Loucy (cell line): ENCODE data around the gene CEP104.

Experiments used
- H2AFZ ChIP-seq: fragments of 200-600 bp; sonication (generic); 2 replicates; pipeline ENCODE4 v1.6.0; 2016; ENCODE audit warnings: antibody characterized with exemption, mild to moderate bottlenecking, low read length, moderate library complexity
- H3F3A ChIP-seq: fragments of 200-600 bp; 2 replicates; pipeline ENCODE4 v1.6.0; 2016; ENCODE audit warnings: antibody characterized with exemption, low read depth, mild to moderate bottlenecking
- H3K27me3 ChIP-seq: fragments of 200-600 bp; sonication (generic); 2 replicates; pipeline ENCODE4 v1.6.1; 2014; ENCODE audit warnings: low read length, mild to moderate bottlenecking; ENCODE audit not compliant: insufficient read depth, poor library complexity, severe bottlenecking
- H3K36me3 ChIP-seq: fragments of 200-600 bp; sonication (generic); 2 replicates; pipeline ENCODE4 v1.6.1; 2016; ENCODE audit warnings: low read length; ENCODE audit not compliant: insufficient read depth
- H3K4me1 ChIP-seq: fragments of 200-600 bp; sonication (generic); 2 replicates; pipeline ENCODE4 v1.5.1; 2014; ENCODE audit warnings: low read length, mild to moderate bottlenecking; ENCODE audit not compliant: insufficient read depth, poor library complexity, severe bottlenecking
- H3K4me2 ChIP-seq: fragments of 200-600 bp; sonication (generic); 2 replicates; pipeline ENCODE4 v1.6.0; 2014; ENCODE audit warnings: antibody characterized with exemption, low read length, low read depth, mild to moderate bottlenecking; ENCODE audit not compliant: poor library complexity, severe bottlenecking
- H3K4me3 ChIP-seq: fragments of 200-600 bp; sonication (generic); 2 replicates; pipeline ENCODE4 v1.5.1; 2014; ENCODE audit warnings: low read length, mild to moderate bottlenecking, mixed read lengths; ENCODE audit not compliant: poor library complexity, severe bottlenecking
- H3K79me2 ChIP-seq: fragments of 200-600 bp; sonication (generic); 2 replicates; pipeline ENCODE4 v1.6.1; 2014; ENCODE audit warnings: low read length; ENCODE audit not compliant: insufficient read depth
- H3K9ac ChIP-seq: fragments of 200-600 bp; sonication (generic); 2 replicates; pipeline ENCODE4 v1.6.0; 2014; ENCODE audit warnings: mild to moderate bottlenecking, low read depth, low read length, moderate library complexity; ENCODE audit not compliant: poor library complexity, severe bottlenecking
- H3K9me2 ChIP-seq: fragments of 200-600 bp; sonication (generic); replicated peaks from 2 replicates; pipeline ENCODE4 v1.6.1; 2016; ENCODE audit warnings: low read depth, low read length, mixed read lengths
- H3K9me3 ChIP-seq: fragments of 200-600 bp; sonication (generic); 2 replicates; pipeline ENCODE4 v1.6.1; 2014; ENCODE audit warnings: mild to moderate bottlenecking, antibody characterized with exemption, low read length, low read depth; ENCODE audit not compliant: insufficient read depth
- H4K20me1 ChIP-seq: fragments of 200-600 bp; sonication (generic); 2 replicates; pipeline ENCODE4 v1.6.0; 2014; ENCODE audit warnings: antibody characterized with exemption, low read length, mild to moderate bottlenecking; ENCODE audit not compliant: insufficient read depth, poor library complexity, severe bottlenecking
- EZH2phosphoT487 ChIP-seq: fragments of 200-600 bp; IDR thresholded peaks from 2 replicates; pipeline ENCODE4 v1.6.1; 2018; ENCODE audit warnings: antibody characterized with exemption, mild to moderate bottlenecking, moderate library complexity, borderline replicate concordance
- TF ChIP-seq, protein P1 (sequence below): fragments of 200-600 bp; sonication (generic); conservative IDR thresholded peaks from 2 replicates; pipeline ENCODE4 v1.5.1; 2014; ENCODE audit warnings: mild to moderate bottlenecking, antibody characterized with exemption, low read length

CEP104 gene

DNA sequence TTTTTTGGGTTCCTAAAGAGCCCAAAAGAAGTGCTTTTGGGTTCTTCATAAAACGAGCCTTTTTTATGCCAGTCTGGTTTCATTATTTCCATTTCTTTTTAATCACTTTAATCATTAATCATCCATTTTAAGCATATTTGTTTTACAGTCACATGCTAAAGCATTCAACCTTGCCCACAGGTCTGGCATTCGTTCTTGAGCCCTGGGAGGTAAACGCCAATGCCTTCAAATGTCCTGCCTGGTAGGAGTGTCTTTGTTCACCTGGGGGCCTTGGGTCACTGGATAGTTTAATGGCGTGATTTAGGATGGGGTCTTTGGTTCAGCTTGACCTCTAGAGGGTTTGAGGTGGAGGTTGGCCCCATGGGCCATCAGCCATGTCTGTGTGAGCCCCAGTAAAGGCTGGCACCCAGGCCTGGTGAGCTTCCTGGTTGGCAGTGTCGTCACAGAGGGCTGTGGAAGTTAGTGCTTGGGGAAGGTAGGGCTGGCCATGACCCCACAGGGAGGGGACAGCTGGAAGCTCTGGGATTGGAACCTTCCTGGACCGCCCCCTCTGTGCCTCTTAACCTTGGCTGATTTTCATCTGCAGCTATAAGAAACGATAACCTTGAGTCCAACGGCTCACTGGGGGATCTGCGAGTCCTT is 22.9 kb upstream of the CEP104 start:
- H3K36me3 ChIP-seq: peaks cover 7% of the 10 kb centered on the region; the same call in 1 of the 2 replicates
- no peak overlapping the region for H2AFZ ChIP-seq
- H3F3A ChIP-seq: no peaks in the 10 kb centered on the region
- H3K9me3 ChIP-seq: peaks cover 6% of the 10 kb centered on the region; the same call in 1 of the 2 replicates
- H3K9me2 ChIP-seq: no peaks in the 10 kb centered on the region
- H3K4me3 ChIP-seq: no peak overlapping the region
- H3K79me2 ChIP-seq: no peaks in the 10 kb centered on the region
- peaks cover 26% of the 10 kb centered on the region for H3K4me1 ChIP-seq
- H3K9ac ChIP-seq: peak overlapping the region; percentile 59
- TF ChIP-seq EZH2phosphoT487: no peak
- no peaks in the 10 kb centered on the region for H4K20me1 ChIP-seq
- H3K4me2 ChIP-seq: no peak overlapping the region
- H3K27me3 ChIP-seq: no peaks in the 10 kb centered on the region

DNA sequence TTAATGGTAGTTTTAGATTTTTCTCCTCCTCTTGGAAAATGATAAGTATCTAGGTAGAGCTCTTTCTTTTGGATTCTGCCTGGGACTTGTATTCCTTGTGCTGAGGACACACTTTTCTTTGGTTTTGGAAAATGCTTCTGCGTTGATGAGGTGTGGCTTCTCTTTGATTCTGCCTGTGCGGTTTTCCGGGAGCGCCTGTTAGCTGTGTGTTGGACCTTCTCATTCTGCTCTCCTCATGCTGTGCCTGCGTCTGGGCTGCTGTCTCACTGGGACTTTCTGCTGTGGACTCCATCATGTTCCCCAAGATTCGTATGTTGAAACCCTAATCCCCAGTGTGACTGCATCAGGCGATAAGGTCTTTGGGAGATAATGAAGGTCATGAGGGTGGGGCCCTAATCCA is 22.1 kb upstream of the CEP104 start:
- Histone ChIP-seq H3K9me3 (peaks cover 6% of the 10 kb centered on the region; the same call in 1 of the 2 replicates), H3K9me2 (no peaks in the 10 kb centered on the region), H3F3A (no peaks in the 10 kb centered on the region), H3K4me2 (no peak overlapping the region), H3K9ac (no peak overlapping the region), H3K79me2 (no peaks in the 10 kb centered on the region), H3K27me3 (no peaks in the 10 kb centered on the region), H3K4me1 (peaks cover 26% of the 10 kb centered on the region), H2AFZ (no peak overlapping the region), H3K36me3 (peaks cover 1% of the 10 kb centered on the region; the same call in 1 of the 2 replicates), H4K20me1 (no peaks in the 10 kb centered on the region), H3K4me3 (no peak overlapping the region)
- no peak for TF ChIP-seq EZH2phosphoT487
- TF ChIP-seq, protein P1, sequence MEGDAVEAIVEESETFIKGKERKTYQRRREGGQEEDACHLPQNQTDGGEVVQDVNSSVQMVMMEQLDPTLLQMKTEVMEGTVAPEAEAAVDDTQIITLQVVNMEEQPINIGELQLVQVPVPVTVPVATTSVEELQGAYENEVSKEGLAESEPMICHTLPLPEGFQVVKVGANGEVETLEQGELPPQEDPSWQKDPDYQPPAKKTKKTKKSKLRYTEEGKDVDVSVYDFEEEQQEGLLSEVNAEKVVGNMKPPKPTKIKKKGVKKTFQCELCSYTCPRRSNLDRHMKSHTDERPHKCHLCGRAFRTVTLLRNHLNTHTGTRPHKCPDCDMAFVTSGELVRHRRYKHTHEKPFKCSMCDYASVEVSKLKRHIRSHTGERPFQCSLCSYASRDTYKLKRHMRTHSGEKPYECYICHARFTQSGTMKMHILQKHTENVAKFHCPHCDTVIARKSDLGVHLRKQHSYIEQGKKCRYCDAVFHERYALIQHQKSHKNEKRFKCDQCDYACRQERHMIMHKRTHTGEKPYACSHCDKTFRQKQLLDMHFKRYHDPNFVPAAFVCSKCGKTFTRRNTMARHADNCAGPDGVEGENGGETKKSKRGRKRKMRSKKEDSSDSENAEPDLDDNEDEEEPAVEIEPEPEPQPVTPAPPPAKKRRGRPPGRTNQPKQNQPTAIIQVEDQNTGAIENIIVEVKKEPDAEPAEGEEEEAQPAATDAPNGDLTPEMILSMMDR: no peak

DNA sequence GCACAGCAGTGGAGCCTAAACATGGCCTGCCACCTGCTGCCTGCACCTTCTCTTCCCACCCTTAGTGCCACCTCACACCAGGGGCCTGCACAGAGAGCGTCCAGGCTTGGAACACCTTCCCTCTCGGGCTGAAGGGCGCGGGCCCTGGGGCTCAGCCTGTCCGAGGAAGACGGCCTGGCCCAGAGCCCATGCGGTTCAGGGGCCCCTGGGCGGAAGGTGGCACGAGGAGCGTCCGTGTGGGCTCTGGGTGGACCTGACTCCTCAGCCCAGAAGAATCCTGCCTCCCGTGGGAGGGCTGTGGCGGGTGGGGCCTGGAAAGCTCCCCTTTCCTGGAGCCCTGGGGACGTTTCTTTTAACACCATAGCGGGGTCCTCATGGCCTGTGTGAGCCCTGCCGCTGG is 19.7 kb upstream of the CEP104 start:
- no peak overlapping the region for H3K4me2 ChIP-seq
- no peaks in the 10 kb centered on the region for H3K27me3 ChIP-seq
- H3F3A ChIP-seq: no peaks in the 10 kb centered on the region
- no peaks in the 10 kb centered on the region; the same call in 1 of the 2 replicates for H3K36me3 ChIP-seq
- peaks cover 6% of the 10 kb centered on the region; the same call in 1 of the 2 replicates for H3K9me3 ChIP-seq
- no peak overlapping the region for H2AFZ ChIP-seq
- no peaks in the 10 kb centered on the region for H3K9me2 ChIP-seq
- TF ChIP-seq, protein P1: no peak
- TF ChIP-seq EZH2phosphoT487: no peak
- peaks cover 17% of the 10 kb centered on the region for H3K4me1 ChIP-seq
- H4K20me1 ChIP-seq: no peaks in the 10 kb centered on the region
- no peaks in the 10 kb centered on the region for H3K79me2 ChIP-seq
- no peak overlapping the region for H3K9ac ChIP-seq
- no peak overlapping the region for H3K4me3 ChIP-seq

DNA sequence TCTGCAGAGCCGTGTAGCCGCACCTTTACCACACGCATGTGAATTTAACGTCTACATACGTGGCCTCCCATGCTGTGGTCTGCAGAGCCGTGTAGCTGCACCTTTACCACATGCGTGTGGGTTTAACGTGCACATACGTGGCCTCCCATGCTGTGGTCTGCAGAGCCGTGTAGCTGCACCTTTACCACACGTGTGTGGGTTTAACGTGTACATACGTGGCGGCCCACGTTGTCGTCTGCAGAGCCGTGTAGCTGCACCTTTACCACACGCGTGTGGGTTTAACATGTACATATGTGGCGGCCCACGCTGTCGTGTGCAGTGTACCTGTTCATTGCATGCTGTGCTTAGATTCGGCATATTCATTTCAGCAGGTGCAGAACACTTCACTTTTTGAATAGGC is 17.7 kb upstream of the CEP104 start:
- no peaks in the 10 kb centered on the region for H3K27me3 ChIP-seq
- no peak for TF ChIP-seq EZH2phosphoT487
- TF ChIP-seq, protein P1: no peak
- H3K79me2 ChIP-seq: no peaks in the 10 kb centered on the region
- H4K20me1 ChIP-seq: no peaks in the 10 kb centered on the region
- H3K9me2 ChIP-seq: no peaks in the 10 kb centered on the region
- H3K9me3 ChIP-seq: peaks cover 6% of the 10 kb centered on the region; the same call in 1 of the 2 replicates
- no peaks in the 10 kb centered on the region for H3F3A ChIP-seq
- H3K4me1 ChIP-seq: no peaks in the 10 kb centered on the region
- H3K4me2 ChIP-seq: no peak overlapping the region
- H3K4me3 ChIP-seq: no peak overlapping the region
- H2AFZ ChIP-seq: no peak overlapping the region
- H3K9ac ChIP-seq: no peak overlapping the region
- H3K36me3 ChIP-seq: no peaks in the 10 kb centered on the region; the same call in 1 of the 2 replicates
